OCI-LY7 (cell line): ENCODE measurements around the gene SMCHD1. TPM values are rescaled to one million over a fixed set of nuclear protein-coding genes. Genes with fewer than 3 reads are reported as not detected.

Experiments
- BruUV-seq: library from RNA; stranded (reverse); fragments of 400-500 nt; replicated peaks from 2 replicates; lab custom pipeline; 2021; lab: Mats Ljungman, UMichigan
- CTCF ChIA-PET: fragments of 300-600 bp; sonication (Branson Sonifier 250); formaldehyde crosslinking; loops from one replicate; lab custom pipeline; 2022; ENCODE audit warnings: antibody characterized with exemption; ENCODE audit not compliant: unreplicated experiment; lab: Charles Lee
- POLR2A ChIA-PET: fragments of 300-600 bp; sonication (Branson Sonifier 250); formaldehyde crosslinking; loops from one replicate; lab custom pipeline; 2022; ENCODE audit warnings: antibody characterized with exemption; lab: Charles Lee
- DNase-seq: peaks from one replicate; pipeline ENCODE4 v3.0.0-alpha.2; 2015; ENCODE audit warnings: low spot score
- H2AFZ ChIP-seq: fragments of 200-600 bp; sonication (generic), shearing (Covaris generic); 2 replicates; pipeline ENCODE4 v1.6.1; 2014; ENCODE audit warnings: mild to moderate bottlenecking, antibody characterized with exemption, low read length, moderate library complexity
- H3K27ac ChIP-seq: fragments of 200-600 bp; sonication (generic); 2 replicates; pipeline ENCODE4 v1.5.1; 2014; ENCODE audit warnings: mixed run types, low read depth, mild to moderate bottlenecking, moderate library complexity, low read length, inconsistent platforms; ENCODE audit not compliant: poor library complexity, severe bottlenecking
- H3K36me3 ChIP-seq: fragments of 200-600 bp; sonication (generic); 2 replicates; pipeline ENCODE4 v1.6.1; 2014; ENCODE audit warnings: mild to moderate bottlenecking, antibody characterized with exemption, low read length, moderate library complexity, mixed read lengths; ENCODE audit not compliant: insufficient read depth
- H3K4me1 ChIP-seq: fragments of 200-600 bp; sonication (generic); 2 replicates; pipeline ENCODE4 v1.5.1; 2014; ENCODE audit warnings: mild to moderate bottlenecking, low read length; ENCODE audit not compliant: insufficient read depth, poor library complexity, severe bottlenecking
- H3K4me2 ChIP-seq: fragments of 200-600 bp; sonication (generic); 2 replicates; pipeline ENCODE4 v1.6.1; 2014; ENCODE audit warnings: mild to moderate bottlenecking, low read length
- H3K4me3 ChIP-seq: fragments of 200-600 bp; sonication (generic); 2 replicates; pipeline ENCODE4 v1.5.1; 2014; ENCODE audit warnings: mild to moderate bottlenecking, low read depth, low read length; ENCODE audit not compliant: poor library complexity, severe bottlenecking
- H3K79me2 ChIP-seq: fragments of 200-600 bp; sonication (generic); 2 replicates; pipeline ENCODE4 v1.6.1; 2016; ENCODE audit warnings: low read depth, mild to moderate bottlenecking, low read length, moderate library complexity, mixed read lengths; ENCODE audit not compliant: insufficient read depth
- H3K9me2 ChIP-seq: fragments of 200-600 bp; sonication (generic); 2 replicates; pipeline ENCODE4 v1.6.1; 2016; ENCODE audit warnings: mild to moderate bottlenecking, low read length, mixed read lengths; ENCODE audit not compliant: insufficient read depth
- H3K9me3 ChIP-seq: fragments of 200-600 bp; sonication (generic); 2 replicates; pipeline ENCODE4 v1.6.1; 2014; ENCODE audit warnings: mild to moderate bottlenecking, mixed run types, low read length, mixed read lengths
- H4K20me1 ChIP-seq: fragments of 200-600 bp; sonication (generic); 2 replicates; pipeline ENCODE4 v1.6.1; 2014; ENCODE audit warnings: mild to moderate bottlenecking, antibody characterized with exemption, low read length, moderate library complexity, mixed read lengths; ENCODE audit not compliant: insufficient read depth
- EZH2phosphoT487 ChIP-seq: fragments of 200-600 bp; sonication (generic); IDR thresholded peaks from 2 replicates; pipeline ENCODE4 v1.6.1; 2018; ENCODE audit warnings: low read depth, borderline replicate concordance, mild to moderate bottlenecking, mixed run types, antibody characterized with exemption, low read length, moderate library complexity, mixed read lengths
- intact Hi-C: fragments of 100-400 bp; cut with micrococcal nuclease; formaldehyde crosslinking; loops from one replicate; pipeline ENCODE4 v1.10.0; 2022; ENCODE audit not compliant: unreplicated experiment
- total RNA-seq, 2 experiments: library from RNA; depleted of rRNA in 1 of 2; stranded (reverse); fragments of >200 nt in 1 of 2; shearing (Covaris generic) in 1 of 2; gene quantifications; 2 replicates each; pipeline ENCODE4 v1.2.3, GENCODE V29; 2014 to 2022
- TF ChIP-seq, protein P1 (sequence below): fragments of 200-600 bp; sonication (generic); conservative IDR thresholded peaks from 2 replicates; pipeline ENCODE4 v1.5.1; 2014; ENCODE audit warnings: mild to moderate bottlenecking, antibody characterized with exemption, low read length, moderate library complexity, mixed read lengths

The SMCHD1 gene
- total RNA-seq, 2 experiments from 2014 or later = 114 to 140 TPM

DNA sequence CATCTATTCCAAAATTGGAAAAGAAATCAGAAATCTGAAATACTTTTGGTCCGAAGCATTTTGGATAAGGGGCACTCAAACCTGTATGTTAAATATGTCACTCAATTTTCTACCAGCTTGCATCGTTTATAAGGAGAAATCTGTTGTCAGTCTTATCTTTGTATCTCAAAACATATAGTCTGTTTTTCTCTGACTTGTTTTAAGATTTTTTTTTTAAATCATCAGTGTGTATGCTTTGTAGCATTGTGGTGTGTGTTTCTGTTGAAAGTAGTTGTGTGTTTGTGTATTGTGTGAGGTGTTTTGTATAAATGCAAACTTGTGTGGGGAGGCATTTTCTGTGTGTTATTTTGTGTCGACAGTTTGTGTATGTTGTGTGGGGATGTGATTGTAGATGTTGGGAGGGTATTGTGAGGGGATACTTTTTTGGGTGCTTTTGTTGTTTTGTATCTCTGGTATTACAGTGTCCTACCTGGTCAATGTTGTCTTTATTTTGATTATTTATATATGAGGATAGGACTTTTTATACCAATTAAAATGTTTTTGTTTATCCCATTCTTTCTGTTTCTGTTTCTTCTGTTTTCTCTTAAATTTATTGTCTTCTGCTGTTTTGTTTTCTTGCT lies 30.9 kb downstream of the SMCHD1 start:
- BruUV-seq = no TSS peak
- Histone ChIP-seq H3K36me3 (peaks cover 99% of the 10 kb centered on the region), H3K9me3 (peaks cover 27% of the 10 kb centered on the region), H3K4me1 (peaks cover 25% of the 10 kb centered on the region), H3K9me2 (no peaks in the 10 kb centered on the region), H3K4me3 (no peak overlapping the region), H3K27ac (peak overlapping the region; percentile 79), H4K20me1 (no peaks in the 10 kb centered on the region), H3K79me2 (peaks cover 95% of the 10 kb centered on the region), H3K4me2 (peak overlapping the region; percentile 60; the same call in 1 of the 2 replicates), H2AFZ (no peak overlapping the region)
- DNase-seq = peak; percentile 38
- ChIA-PET CTCF (no interaction called here), POLR2A (interaction anchor here (0.7 to 2.9 kb wide), 7 partner anchors 11 to 113 kb away, joined by 3 to 18 read pairs (median 5); partner anchors contain the start of gene SMCHD1)
- no peak for TF ChIP-seq EZH2phosphoT487
- TF ChIP-seq, protein P1, sequence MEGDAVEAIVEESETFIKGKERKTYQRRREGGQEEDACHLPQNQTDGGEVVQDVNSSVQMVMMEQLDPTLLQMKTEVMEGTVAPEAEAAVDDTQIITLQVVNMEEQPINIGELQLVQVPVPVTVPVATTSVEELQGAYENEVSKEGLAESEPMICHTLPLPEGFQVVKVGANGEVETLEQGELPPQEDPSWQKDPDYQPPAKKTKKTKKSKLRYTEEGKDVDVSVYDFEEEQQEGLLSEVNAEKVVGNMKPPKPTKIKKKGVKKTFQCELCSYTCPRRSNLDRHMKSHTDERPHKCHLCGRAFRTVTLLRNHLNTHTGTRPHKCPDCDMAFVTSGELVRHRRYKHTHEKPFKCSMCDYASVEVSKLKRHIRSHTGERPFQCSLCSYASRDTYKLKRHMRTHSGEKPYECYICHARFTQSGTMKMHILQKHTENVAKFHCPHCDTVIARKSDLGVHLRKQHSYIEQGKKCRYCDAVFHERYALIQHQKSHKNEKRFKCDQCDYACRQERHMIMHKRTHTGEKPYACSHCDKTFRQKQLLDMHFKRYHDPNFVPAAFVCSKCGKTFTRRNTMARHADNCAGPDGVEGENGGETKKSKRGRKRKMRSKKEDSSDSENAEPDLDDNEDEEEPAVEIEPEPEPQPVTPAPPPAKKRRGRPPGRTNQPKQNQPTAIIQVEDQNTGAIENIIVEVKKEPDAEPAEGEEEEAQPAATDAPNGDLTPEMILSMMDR = no peak
- intact Hi-C loops = loop anchor here (2.0 kb wide), 1 partner anchor 30 kb away; no protein-coding TSS in a partner anchor

DNA sequence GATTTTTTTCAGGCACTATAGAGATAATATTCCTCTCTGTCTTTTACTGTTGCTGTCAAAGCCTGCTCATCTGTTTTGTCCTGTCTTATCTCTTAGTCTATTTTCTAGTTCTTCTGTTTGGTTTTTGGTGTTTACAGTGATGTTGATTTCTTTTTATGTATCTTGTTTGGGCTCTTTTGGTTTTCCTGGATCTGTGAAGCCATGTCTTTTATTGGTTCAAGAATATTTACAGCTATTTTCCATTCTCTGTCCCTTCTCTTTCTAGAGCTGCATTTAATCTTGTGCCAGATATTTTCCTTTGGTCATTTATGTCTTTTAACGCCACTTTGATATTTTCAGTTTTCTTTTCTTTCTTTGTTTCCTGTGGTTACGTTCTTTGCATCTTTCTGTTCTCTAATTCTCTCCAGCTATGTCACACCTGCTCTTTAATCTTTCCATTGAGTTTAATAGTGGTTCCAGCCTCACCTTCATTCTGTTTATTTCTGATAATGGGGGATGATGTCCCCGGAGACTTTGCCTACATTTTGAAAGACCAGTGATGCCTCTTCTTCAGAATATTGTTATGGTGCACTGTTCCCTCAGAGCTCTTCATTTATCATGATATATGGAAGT lies 32.0 kb downstream of the SMCHD1 start:
- H3K36me3 ChIP-seq = peaks cover 99% of the 10 kb centered on the region
- peak; percentile 76 for DNase-seq
- TF ChIP-seq, protein P1 = no peak
- TF ChIP-seq EZH2phosphoT487 = no peak
- ChIA-PET POLR2A (interaction anchor here (0.7 to 2.9 kb wide), 14 partner anchors 10 to 194 kb away, joined by 3 to 18 read pairs (median 4); partner anchors contain the start of gene SMCHD1), CTCF (interaction anchor here (1.1 kb wide), 1 partner anchor 50 kb away, joined by 4 read pairs; no protein-coding TSS in a partner anchor)
- H3K9me3 ChIP-seq = peaks cover 27% of the 10 kb centered on the region
- H3K4me1 ChIP-seq = peaks cover 25% of the 10 kb centered on the region
- H4K20me1 ChIP-seq = no peaks in the 10 kb centered on the region
- intact Hi-C loops = loop anchor here (2.0 kb wide), 1 partner anchor 31 kb away; no protein-coding TSS in a partner anchor
- H3K79me2 ChIP-seq = peaks cover 95% of the 10 kb centered on the region
- H3K4me3 ChIP-seq = peak overlapping the region; percentile 37
- peak overlapping the region; percentile 60 for H3K4me2 ChIP-seq
- no TSS peak for BruUV-seq
- no peak overlapping the region for H2AFZ ChIP-seq
- no peaks in the 10 kb centered on the region for H3K9me2 ChIP-seq
- H3K27ac ChIP-seq = peak overlapping the region; percentile 79
